DND-41 (cell line): ENCODE measurements around the gene USP51.
"Not testable (repeated sequence)": the region's sequence is repeated elsewhere in the genome, so short reads cannot be mapped to it uniquely, and the experiment has no call there.

Source experiments
- CTCF ChIP-seq: IDR thresholded peaks from 2 replicates; pipeline ENCODE4 v1.5.1; 2012; ENCODE audit warnings: borderline replicate concordance, low read length, moderate library complexity, mild to moderate bottlenecking; ENCODE audit not compliant: poor library complexity, severe bottlenecking; ENCODE audit errors: extremely low read depth
- EZH2 ChIP-seq: IDR thresholded peaks from 3 replicates; pipeline ENCODE4 v1.6.1; 2012; ENCODE audit warnings: borderline replicate concordance, low read depth, mild to moderate bottlenecking, moderate library complexity, low read length, inconsistent platforms; ENCODE audit not compliant: severe bottlenecking

GRCh38 chrX:55516794-55517481, 27.3 kb upstream of the USP51 start:
- not testable (repeated sequence) for TF ChIP-seq CTCF, EZH2
